GM12892 (cell line): ENCODE data around the gene CPE.

Source experiments
- DNase-seq: peaks from one replicate; pipeline ENCODE4 v3.0.0; 2011; ENCODE audit not compliant: insufficient read length
- FAIRE-seq: peaks from 2 replicates; lab custom pipeline; 2011; peaks lifted over from hg19 to GRCh38; lab: Jason Lieb, UNC
- POLR2A ChIP-seq: IDR thresholded peaks from 2 replicates; pipeline ENCODE4 v1.6.1; 2011; ENCODE audit warnings: low read depth, low read length, control low read depth
- POLR2AphosphoS5 ChIP-seq: IDR thresholded peaks from 2 replicates; pipeline ENCODE4 v1.6.1; 2011; ENCODE audit warnings: low read depth, low read length, control low read depth
- TAF1 ChIP-seq: IDR thresholded peaks from 2 replicates; pipeline ENCODE4 v1.6.1; 2011; ENCODE audit warnings: low read depth, mild to moderate bottlenecking, control low read depth, low read length, borderline replicate concordance

The CPE gene

DNA sequence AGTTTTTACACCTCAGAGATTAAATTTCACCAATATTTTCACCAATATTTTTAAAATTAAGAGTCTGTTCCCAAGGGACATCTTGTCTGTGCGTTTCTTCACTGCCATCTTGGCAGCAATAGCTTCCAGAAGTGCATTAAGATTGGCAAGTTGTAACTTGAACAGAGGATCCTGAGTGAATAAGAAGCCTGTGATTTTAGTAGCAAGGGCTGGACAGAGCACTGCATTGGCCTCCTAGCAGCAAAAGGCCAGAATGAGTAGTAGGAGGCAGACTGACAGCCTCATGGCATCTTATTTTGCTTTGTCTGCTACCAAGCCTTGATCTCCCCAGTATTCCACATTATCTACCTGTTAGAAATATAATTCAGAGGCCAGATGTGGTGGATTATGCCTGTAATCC is 138.4 kb downstream of the CPE start:
- FAIRE-seq (no peak), DNase-seq (no peak)
- TF ChIP-seq TAF1 = no peak

DNA sequence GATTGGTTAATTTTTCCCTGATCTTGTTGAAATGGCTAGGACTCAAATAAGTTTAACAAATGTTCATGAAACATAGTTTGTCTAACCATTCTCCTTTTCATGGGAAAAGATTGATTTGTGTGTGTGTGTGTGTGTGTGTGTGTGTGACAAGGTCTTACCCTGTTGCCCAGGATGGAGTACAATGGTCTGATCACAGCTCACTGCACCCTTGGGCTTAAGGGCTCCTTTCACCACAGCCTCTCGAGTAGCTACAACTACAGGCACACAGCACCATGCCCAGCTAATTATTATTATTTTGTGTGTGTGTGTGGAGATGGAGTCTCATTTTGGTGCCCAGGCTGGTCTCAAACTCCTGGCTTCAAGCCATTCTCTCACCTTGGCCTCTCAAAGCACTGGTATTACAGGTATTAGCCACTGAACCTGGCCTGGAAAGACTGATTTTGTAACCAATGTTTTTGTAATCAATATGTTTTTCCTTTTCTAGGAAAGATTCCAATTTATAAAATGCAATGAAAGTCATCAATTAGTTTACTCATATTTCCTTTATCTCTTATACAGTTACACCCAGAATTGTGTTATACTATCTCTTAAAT is 139.3 kb downstream of the CPE start:
- TF ChIP-seq POLR2A (no peak), POLR2AphosphoS5 (no peak), TAF1 (no peak)
- DNase-seq (no peak), FAIRE-seq (peak; percentile 60)

DNA sequence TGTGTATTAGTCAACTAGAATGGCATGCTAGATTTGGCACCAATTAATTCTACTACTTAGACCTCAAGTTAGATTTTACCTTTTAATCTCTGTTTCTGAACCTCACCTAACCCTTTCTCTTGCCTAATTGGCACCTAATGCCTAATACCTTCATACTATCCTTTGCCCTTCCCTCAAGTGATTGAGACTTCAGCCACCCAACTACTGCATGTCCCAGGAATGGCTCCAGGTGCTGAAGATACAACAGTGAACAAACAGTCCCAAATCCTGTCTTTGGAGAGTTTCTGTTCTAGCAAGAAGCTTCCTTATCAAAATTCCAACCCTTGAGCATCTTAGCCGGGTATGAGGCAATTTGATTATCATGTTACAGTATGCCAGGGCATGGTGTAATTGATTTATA is 139.9 kb downstream of the CPE start:
- DNase-seq (no peak), FAIRE-seq (no peak)
- no peak for TF ChIP-seq POLR2A

DNA sequence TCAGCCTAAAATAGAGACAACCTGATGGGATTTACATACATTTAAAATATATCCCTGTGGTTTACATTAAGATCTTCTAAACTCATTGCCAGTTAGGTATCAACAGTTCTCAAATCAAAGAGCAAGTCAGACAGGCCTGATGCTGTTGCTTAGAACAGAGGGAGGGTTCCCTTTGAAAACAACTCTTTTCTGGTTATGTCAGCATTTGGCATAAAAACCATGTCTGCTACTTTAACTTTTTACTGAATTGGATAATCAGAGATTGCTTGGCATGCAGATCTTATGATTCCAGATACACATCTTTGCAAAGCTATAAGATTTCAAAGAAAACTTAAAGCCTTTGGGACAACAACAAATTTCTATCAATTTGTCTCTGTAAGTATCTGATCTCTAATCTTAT is 140.8 kb downstream of the CPE start:
- no peak for TF ChIP-seq POLR2AphosphoS5
- no peak for TF ChIP-seq TAF1
- TF ChIP-seq POLR2A = no peak
- DNase-seq = no peak
- FAIRE-seq = no peak

DNA sequence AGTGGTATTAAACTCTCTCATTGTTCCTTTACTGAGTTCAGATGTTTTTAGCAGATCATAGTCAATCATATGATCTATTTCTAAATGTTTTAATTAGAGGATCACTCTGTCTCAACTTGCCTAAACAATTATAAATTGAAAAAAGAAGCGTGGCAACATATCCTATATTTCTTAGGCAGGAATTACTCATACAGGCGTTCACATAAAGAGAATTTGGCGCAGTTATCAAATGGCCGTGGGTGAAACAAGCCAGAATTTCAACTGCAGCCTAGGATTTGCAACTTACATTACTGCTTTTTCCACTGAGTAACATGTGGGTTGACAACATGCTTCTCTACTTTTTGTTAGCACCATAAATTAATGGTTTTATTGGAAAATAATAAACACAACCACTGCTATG is 141.3 kb downstream of the CPE start:
- TF ChIP-seq POLR2AphosphoS5 (no peak), POLR2A (no peak), TAF1 (no peak)
- no peak for DNase-seq
- no peak for FAIRE-seq

DNA sequence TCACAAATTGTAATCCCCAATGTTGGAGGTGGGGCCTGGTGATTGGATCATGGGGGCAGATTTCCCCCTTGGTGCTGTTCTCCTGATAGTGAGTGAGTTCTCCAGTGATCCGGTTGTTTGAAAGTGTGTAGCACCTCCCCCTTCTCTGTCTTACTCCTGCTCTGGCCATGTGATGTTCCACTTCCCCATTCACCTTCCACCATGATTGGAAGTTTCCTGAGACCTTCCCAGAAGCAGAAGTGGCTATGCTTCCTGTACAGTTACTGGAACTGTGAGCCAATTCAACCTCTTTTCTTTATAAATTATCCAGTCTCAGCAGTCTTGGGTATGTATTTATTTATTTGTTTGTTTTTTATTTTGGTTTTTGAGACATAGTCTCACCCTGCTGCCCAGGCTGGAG is 143.2 kb downstream of the CPE start:
- TF ChIP-seq TAF1 (no peak), POLR2AphosphoS5 (no peak), POLR2A (no peak)
- no peak for FAIRE-seq
- DNase-seq = no peak

DNA sequence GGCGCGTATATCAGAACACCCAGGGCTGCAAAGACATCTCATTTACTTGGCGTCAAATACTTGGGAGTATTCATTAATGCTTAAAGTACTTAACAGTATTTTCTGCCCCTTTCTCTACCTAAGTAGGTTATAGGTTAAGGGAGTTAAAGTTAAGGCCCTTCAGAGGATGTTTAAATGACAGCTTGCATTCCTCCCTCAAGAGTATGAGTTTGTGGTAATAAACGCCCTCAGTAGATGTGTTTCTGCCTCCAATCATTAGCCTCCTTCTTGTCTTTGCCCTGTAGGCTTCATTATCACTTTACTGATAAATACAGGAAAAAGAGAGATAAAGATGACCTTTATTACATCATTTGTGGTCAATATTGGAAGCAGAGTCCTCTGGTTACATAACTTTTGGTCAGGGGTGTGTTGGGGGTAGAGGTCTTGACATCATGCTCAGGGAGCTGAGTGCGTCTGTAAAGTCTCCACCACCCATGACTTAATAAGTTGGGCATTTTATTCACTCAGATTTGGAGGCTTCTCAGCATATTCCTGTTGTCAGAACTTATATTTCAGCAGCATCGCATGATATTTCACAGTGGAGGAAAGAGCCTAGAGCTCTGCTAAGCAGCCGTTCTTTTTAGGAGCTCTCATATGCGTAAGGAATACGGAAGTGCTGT is 145.9 kb downstream of the CPE start:
- DNase-seq = no peak
- FAIRE-seq = no peak
- TF ChIP-seq TAF1 = no peak
- no peak for TF ChIP-seq POLR2AphosphoS5
- no peak for TF ChIP-seq POLR2A

DNA sequence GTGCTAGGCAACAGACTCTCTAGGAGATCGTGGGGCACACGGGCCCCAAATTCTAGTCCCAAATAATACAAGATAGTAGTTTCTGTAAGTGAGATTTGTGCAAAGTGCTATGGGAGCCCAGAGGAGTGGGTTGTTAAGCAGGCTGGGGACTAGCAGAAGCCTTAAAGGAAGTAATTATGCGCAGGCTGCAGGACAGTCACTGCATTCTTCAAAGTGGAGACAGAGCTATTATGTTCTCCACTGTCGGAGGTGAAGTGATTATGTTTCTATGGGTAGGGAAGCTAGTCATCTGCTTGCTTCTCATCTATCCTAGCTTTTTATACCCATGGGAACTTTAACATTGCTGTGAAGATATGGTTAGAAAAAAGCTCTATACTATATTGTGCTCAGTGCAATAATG is 154.2 kb downstream of the CPE start:
- FAIRE-seq (no peak), DNase-seq (no peak)
- TF ChIP-seq POLR2AphosphoS5 = no peak
- no peak for TF ChIP-seq TAF1
- no peak for TF ChIP-seq POLR2A

DNA sequence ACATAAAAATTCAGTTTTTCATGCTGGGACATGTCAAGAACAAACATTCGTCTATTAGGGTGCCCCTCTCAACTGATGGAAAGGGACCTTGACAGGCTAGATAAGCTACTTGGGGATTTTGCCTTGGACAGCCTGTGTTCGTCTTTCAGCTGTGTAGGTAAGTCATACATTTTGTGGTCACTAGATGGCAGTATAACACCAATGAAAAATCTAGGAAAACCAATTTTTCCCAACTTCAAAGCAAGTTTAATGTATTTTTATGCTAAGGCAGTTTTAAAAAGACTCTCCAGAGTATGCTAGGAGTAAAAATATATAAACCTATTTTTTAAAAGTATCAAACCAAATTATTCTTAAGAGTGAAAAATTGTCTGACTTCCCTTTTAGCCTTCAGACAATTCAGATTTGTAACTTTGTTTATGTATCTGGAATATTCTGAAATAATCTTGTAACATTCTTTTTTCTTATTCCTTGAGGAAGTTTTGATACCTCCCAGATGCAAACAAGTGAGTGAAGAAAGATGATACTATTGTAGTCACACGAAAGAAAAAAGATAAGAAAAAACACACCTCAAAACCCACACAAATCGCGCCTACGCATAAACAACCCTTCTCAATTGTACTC is 158.3 kb downstream of the CPE start:
- DNase-seq = no peak
- peak; percentile 78 for FAIRE-seq
- TF ChIP-seq POLR2A (no peak), TAF1 (no peak), POLR2AphosphoS5 (no peak)

DNA sequence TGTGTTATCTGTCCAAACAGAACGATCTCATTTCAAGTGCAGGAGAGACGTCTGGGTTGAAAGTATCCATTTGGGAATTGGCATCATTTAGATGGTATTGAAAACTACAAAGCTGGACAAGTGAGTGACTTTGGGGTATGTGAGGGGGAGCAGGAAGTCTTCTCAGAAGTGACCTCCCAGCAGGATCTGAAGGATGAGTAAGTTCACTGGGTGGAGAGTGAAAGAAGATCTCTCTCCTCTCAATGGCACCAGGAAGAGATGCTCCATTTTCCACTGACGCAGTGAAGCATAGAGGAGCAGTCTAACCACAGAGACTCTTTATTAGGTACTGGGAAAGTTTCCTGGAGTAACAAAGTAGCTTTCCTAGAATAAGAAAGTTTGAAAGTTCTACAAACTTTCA is 161.0 kb downstream of the CPE start:
- no peak for FAIRE-seq
- no peak for TF ChIP-seq POLR2AphosphoS5
- TF ChIP-seq POLR2A = no peak
- TF ChIP-seq TAF1 = no peak
- no peak for DNase-seq

DNA sequence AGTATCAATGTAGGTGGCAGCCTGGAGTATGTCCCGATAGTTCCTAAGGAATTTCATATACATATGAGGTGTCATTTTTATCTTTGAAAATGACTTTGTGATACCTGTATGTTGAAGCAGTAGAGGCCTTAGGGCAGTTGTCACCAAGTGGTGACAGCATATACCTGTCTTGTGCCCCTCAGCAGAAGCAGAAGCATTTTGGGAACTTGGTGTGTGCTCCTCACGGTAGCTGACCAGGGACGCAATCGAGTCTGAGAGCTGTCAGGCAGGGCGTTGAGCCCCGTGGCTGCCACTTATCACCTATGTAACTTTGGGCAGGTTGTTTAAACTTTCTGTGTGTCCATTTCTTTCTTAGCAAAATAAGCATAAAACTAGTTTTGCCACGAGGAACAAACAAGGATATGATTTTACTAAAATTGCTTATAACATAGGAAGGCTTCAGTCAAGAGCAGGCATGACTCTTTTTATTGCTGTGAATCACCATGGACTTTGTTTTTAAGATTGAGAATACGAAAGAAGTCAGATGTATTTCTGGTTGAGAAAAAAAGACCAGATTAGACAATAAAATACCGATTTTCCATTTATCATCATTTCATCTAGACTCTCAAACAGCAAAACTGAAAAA is 161.5 kb downstream of the CPE start:
- TF ChIP-seq TAF1 (no peak), POLR2A (no peak), POLR2AphosphoS5 (no peak)
- no peak for FAIRE-seq
- DNase-seq = no peak
